Activated CD8-positive, alpha-beta T cell treated with anti-CD3 and anti-CD28 coated beads, Interleukin-2, amount 10 ng/mL, durations not matched to agents 7 days and 5 days (primary cell): ENCODE data around the gene OBP2B. TPM values are rescaled to one million over a fixed set of nuclear protein-coding genes. Genes with fewer than 3 reads are reported as not detected.
"Not testable (repeated sequence)": the region's sequence is repeated elsewhere in the genome, so short reads cannot be mapped to it uniquely, and the experiment has no call there.

Source experiments
- ATAC-seq: fragments of 150-1000 bp; cut with Tn5 transposase; one replicate; pipeline ENCODE4 v1.10.0; 2021; ENCODE audit warnings: moderate library complexity
- CTCF ChIA-PET: fragments of 350-600 bp; sonication (Branson Sonifier 250); formaldehyde crosslinking; loops from one replicate; lab custom pipeline; 2021; ENCODE audit warnings: antibody characterized with exemption; lab: Charles Lee
- POLR2A ChIA-PET: fragments of 350-600 bp; sonication (Branson Sonifier 250); formaldehyde crosslinking; loops from one replicate; lab custom pipeline; 2021; ENCODE audit warnings: antibody characterized with exemption; lab: Charles Lee
- DNase-seq: peaks from one replicate; pipeline ENCODE4 v3.0.0-alpha.2; 2020
- H3K27ac Mint-ChIP-seq: one replicate; pipeline ENCODE4 v1.8.0; 2021; ENCODE audit warnings: mild to moderate bottlenecking, mixed read lengths
- H3K27me3 Mint-ChIP-seq: one replicate; pipeline ENCODE4 v1.8.0; 2021; ENCODE audit warnings: low read depth, mixed read lengths
- H3K36me3 Mint-ChIP-seq: one replicate; pipeline ENCODE4 v1.8.0; 2021; ENCODE audit warnings: low read depth, mixed read lengths
- H3K4me1 Mint-ChIP-seq: one replicate; pipeline ENCODE4 v1.8.0; 2021; ENCODE audit warnings: low read depth, mixed read lengths
- H3K4me3 Mint-ChIP-seq: one replicate; pipeline ENCODE4 v1.8.0; 2021; ENCODE audit warnings: mild to moderate bottlenecking, mixed read lengths
- H3K9me3 Mint-ChIP-seq: one replicate; pipeline ENCODE4 v1.8.0; 2022; ENCODE audit warnings: mixed read lengths; ENCODE audit not compliant: insufficient read depth
- total RNA-seq, 2 experiments: library from RNA; stranded (reverse); gene quantifications; one replicate each; pipeline ENCODE4 v1.2.3, GENCODE V29; 2021

The OBP2B gene
- total RNA-seq, 2 experiments from 2014 or later, result not detected

GRCh38 chr9:133227242-133227860 lies 18.3 kb upstream of the OBP2B start:
- Mint-ChIP-seq H3K36me3 (no peaks in the 10 kb centered on the region), H3K27ac (no peak overlapping the region), H3K4me1 (no peaks in the 10 kb centered on the region), H3K9me3 (no peaks in the 10 kb centered on the region), H3K4me3 (no peak overlapping the region), H3K27me3 (no peaks in the 10 kb centered on the region)
- no peak for DNase-seq
- ChIA-PET POLR2A (no interaction called here), CTCF (no interaction called here)
- no peak for ATAC-seq

DNA sequence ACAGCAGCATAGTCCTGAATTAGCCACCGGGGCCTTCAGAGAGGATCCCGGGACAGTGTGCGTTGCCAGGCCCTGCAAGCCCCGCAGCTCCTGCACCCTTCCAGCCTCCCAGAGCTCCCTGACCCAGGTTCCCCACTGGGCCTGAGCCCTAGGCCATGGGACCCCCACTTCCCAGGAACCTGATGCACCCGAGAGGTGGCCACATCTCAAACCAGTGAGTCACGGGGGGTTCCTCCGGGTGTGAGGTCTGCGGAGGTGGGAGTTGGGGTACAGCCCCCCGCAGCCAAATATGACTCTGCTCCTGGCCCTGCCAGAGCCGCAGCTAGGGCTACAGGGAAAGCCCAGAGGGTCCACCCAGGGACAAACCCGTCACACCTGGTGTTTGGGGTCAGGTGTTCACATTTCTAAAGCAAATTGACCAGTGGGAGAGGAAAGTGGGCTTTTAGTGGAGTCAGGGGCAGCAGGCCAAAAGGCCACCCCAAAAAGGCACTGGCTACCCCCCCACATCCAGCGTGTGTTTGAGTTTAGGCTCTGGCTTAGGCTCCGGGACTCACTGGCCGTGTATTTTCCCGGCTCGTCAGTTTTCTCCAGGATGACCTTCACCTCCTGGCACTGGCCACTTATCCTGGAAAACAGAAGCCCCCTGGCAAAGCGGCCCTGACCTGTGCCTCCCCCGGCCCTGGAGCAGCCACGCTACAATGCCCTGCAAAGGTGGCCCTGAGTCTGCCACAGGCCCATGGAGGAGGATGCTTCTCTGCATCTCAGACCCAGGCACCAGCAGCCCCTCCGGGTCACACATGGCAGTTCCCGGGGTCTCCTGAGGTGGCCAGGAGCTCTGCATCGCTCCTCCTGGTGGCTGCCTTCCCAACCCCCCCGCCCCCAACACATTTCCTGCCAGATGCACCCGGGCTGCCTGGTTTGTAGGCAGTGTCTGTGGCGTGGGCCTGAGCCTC lies 17.4 kb upstream of the OBP2B start:
- DNase-seq (no peak), ATAC-seq (no peak)
- Mint-ChIP-seq H3K27me3 (no peaks in the 10 kb centered on the region), H3K4me1 (no peaks in the 10 kb centered on the region), H3K36me3 (no peaks in the 10 kb centered on the region), H3K9me3 (no peaks in the 10 kb centered on the region), H3K27ac (no peak overlapping the region), H3K4me3 (no peak overlapping the region)
- CTCF ChIA-PET, result no interaction called here
- POLR2A ChIA-PET, result no interaction called here

DNA sequence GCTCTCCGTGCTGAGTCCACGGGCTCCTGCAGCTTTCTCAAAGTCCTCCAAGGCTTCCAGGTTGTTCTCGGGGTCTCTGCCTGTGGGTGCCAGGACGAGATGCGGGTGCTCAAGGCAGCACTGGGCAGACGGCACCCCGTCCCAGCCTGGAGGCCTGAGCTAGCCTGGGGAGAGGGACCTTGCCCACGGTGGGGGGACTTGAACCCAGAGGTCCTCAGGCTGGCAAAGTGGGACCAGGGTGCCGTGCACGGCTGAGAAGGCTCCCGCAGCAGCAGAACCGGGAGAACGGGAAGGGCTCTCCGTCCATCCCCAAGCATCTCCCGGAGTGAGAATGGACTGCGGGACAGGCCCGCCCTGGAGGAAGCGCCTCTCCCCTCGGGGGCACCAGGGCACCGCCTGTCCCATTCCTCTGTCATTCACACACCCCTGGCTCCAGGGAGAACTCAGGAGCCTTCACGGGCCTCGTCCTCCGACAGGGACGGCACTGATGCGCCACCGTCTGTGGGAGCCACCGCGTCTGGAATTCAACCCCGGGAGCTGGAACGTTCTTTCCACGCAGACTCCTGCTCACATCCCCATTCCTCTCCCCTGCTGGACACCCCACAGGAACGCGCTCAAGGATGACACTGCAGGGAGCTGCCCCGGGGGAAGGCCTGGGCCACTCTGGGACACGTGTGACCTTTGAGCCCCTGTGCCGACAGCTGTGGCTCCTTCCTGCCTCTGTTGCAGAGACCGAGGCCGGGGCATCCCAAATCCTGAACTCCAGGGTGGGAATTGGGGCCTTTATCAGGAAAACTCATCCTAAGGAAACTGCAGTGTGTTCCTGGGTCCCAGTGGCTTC lies 16.3 kb upstream of the OBP2B start:
- DNase-seq, result no peak

DNA sequence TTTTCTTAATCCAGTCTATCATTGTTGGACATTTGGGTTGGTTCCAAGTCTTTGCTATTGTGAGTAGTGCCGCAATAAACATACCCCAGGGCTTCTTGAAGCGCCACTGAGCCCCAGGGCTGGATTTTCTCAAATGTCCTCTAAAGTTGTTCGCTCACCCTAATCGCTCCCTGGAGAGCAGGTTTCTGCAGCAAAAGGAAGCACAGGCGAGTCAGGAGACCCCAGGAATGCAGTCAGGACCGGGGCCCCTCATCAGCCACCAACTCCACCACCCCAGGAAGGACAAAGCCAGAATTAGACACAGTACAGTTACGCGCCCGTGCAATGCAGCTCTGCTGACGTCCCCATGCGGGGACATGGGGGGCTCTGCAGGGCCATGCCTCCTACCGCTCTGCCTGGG lies 15.7 kb upstream of the OBP2B start:
- H3K27me3 Mint-ChIP-seq, result peaks cover 5% of the 10 kb centered on the region
- no peak for ATAC-seq
- H3K4me1 Mint-ChIP-seq, result no peaks in the 10 kb centered on the region
- ChIA-PET POLR2A (no interaction called here), CTCF (no interaction called here)
- H3K27ac Mint-ChIP-seq, result no peak overlapping the region
- no peaks in the 10 kb centered on the region for H3K36me3 Mint-ChIP-seq
- H3K4me3 Mint-ChIP-seq, result no peak overlapping the region
- no peak for DNase-seq
- no peaks in the 10 kb centered on the region for H3K9me3 Mint-ChIP-seq

More for the DNA sequence above, 16.3 kb upstream of the OBP2B start:
- ATAC-seq, result no peak
- H3K27ac Mint-ChIP-seq, result no peak overlapping the region
- no peak overlapping the region for H3K4me3 Mint-ChIP-seq
- no peaks in the 10 kb centered on the region for H3K9me3 Mint-ChIP-seq
- POLR2A ChIA-PET, result no interaction called here
- H3K36me3 Mint-ChIP-seq, result no peaks in the 10 kb centered on the region
- CTCF ChIA-PET, result no interaction called here
- no peaks in the 10 kb centered on the region for H3K27me3 Mint-ChIP-seq
- no peaks in the 10 kb centered on the region for H3K4me1 Mint-ChIP-seq

GRCh38 chr9:133223159-133223756 lies 14.2 kb upstream of the OBP2B start:
- CTCF ChIA-PET, result interaction anchor here (1.0 kb wide), 1 partner anchor 37 kb away, joined by 4 read pairs; no protein-coding TSS in a partner anchor
- POLR2A ChIA-PET, H3K9me3 Mint-ChIP-seq, H3K4me3 Mint-ChIP-seq, H3K27ac Mint-ChIP-seq, ATAC-seq, H3K36me3 Mint-ChIP-seq, DNase-seq, H3K4me1 Mint-ChIP-seq: not testable (repeated sequence)
- H3K27me3 Mint-ChIP-seq, result peaks cover 20% of the 10 kb centered on the region

GRCh38 chr9:133221994-133222393 lies 12.9 kb upstream of the OBP2B start:
- H3K4me1 Mint-ChIP-seq, ATAC-seq, CTCF ChIA-PET, DNase-seq, H3K9me3 Mint-ChIP-seq, POLR2A ChIA-PET, H3K4me3 Mint-ChIP-seq, H3K27ac Mint-ChIP-seq, H3K36me3 Mint-ChIP-seq: not testable (repeated sequence)
- H3K27me3 Mint-ChIP-seq, result peaks cover 29% of the 10 kb centered on the region

DNA sequence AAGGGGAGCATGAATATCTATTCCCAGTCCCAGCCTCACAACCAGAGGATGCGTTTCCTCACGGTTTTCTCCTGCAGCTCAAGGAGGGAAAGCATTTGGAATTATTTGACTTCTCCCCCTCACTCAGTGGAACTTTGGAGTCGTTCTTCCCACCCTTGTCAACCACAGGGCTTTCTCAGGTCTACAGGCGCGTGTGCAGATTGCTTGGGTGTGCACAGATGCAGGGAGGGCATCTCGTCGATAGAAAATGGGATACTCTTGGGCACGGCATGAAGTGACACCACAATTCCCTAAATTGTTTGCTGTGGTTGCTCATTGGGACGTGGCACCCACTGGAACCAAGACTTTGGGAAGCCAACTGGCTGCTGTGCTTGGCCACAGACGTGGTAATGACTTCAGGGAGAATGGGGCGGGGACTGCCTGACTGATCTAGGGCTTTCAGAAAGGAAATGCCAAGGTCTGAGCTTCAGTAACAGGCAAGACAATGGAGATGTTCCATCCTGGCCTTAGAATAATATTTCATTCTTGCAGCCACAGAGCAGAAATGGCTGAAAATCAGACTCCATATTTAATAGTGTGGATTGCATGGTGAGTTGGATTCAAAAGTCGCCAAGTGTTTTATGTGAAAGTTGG lies 12.2 kb upstream of the OBP2B start:
- no peaks in the 10 kb centered on the region for H3K9me3 Mint-ChIP-seq
- no peak for DNase-seq
- POLR2A ChIA-PET, result no interaction called here
- H3K4me3 Mint-ChIP-seq, result no peak overlapping the region
- CTCF ChIA-PET, result no interaction called here
- no peaks in the 10 kb centered on the region for H3K36me3 Mint-ChIP-seq
- no peak for ATAC-seq
- H3K27me3 Mint-ChIP-seq, result peaks cover 35% of the 10 kb centered on the region
- no peaks in the 10 kb centered on the region for H3K4me1 Mint-ChIP-seq
- no peak overlapping the region for H3K27ac Mint-ChIP-seq

GRCh38 chr9:133218049-133218975 lies 9.3 kb upstream of the OBP2B start:
- H3K27me3 Mint-ChIP-seq, result peaks cover 56% of the 10 kb centered on the region
- POLR2A ChIA-PET, ATAC-seq, H3K9me3 Mint-ChIP-seq, H3K27ac Mint-ChIP-seq, H3K4me1 Mint-ChIP-seq, H3K4me3 Mint-ChIP-seq, DNase-seq, H3K36me3 Mint-ChIP-seq: not testable (repeated sequence)
- CTCF ChIA-PET, result interaction anchor here (1.4 kb wide), 1 partner anchor 21 kb away, joined by 5 read pairs; no protein-coding TSS in a partner anchor

GRCh38 chr9:133217333-133217988 lies 8.4 kb upstream of the OBP2B start:
- POLR2A ChIA-PET, DNase-seq, H3K36me3 Mint-ChIP-seq, H3K9me3 Mint-ChIP-seq, H3K4me3 Mint-ChIP-seq, H3K4me1 Mint-ChIP-seq, ATAC-seq, H3K27ac Mint-ChIP-seq: not testable (repeated sequence)
- peaks cover 59% of the 10 kb centered on the region for H3K27me3 Mint-ChIP-seq
- CTCF ChIA-PET, result interaction anchor here (1.4 kb wide), 1 partner anchor 22 kb away, joined by 5 read pairs; no protein-coding TSS in a partner anchor

- H3K4me1 Mint-ChIP-seq, H3K9me3 Mint-ChIP-seq, POLR2A ChIA-PET, DNase-seq, H3K27ac Mint-ChIP-seq, H3K36me3 Mint-ChIP-seq, ATAC-seq, H3K4me3 Mint-ChIP-seq: not testable (repeated sequence)
- CTCF ChIA-PET, result interaction anchor here (1.0 kb wide), 1 partner anchor 25 kb away, joined by 3 read pairs; no protein-coding TSS in a partner anchor
- H3K27me3 Mint-ChIP-seq, result peaks cover 52% of the 10 kb centered on the region
Measured at GRCh38 chr9:133214276-133214675, 5.2 kb upstream of the OBP2B start.
